ENCODE measurements around the gene PALLD.

Gene PALLD

DNA sequence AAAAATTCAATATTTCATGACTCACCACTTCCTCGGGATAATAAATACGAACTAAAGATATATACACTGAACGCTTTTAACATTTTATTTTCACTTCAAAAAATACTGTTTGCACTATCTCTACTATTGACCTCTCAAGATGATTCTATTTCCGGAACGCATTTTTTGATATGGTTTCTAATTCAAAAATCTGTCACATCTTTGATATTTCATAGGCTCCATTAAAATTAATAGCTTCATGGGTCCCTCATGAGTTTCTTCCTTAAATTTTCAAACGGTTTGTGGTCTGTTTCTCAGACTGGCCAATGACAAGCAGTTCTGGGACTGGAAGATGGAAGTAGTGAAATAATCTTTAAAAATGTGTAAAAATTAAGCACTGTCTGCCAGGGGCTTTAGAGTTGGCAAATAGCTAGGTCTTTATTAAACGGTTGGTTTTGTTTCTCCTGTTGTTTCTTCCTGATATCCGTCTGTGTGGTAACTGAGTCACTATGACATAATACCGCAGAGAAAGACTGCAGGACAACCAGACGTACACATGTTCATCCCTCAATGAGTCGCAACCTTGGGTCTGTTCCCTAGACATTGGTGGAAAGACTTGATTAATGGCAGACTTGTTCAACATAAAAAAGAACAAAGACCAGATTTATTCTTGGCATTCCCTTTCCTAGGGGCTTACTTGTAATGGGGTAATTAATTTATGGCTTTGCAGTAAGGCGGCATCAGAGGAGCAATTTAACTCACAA, 133.8 kb downstream of the PALLD start:
- no peaks in the 10 kb centered on the region for H3F3A ChIP-seq (ENCODE audit: insufficient read depth, low read length)
- H3K79me2 ChIP-seq (ENCODE audit: insufficient read depth, low read length), result no peaks in the 10 kb centered on the region
- H3K9me2 ChIP-seq (ENCODE audit: low read depth, low read length), result no peaks in the 10 kb centered on the region
- no peaks in the 10 kb centered on the region for H3K27me3 ChIP-seq (ENCODE audit: insufficient read depth, low read length)
- H4K20me1 ChIP-seq (ENCODE audit: insufficient read depth, low read length), result no peaks in the 10 kb centered on the region
- H3K9ac ChIP-seq (ENCODE audit: low read length), result no peak overlapping the region
- H3K27ac ChIP-seq (ENCODE audit: low read depth, low read length, poor library complexity, severe bottlenecking), result no peak overlapping the region
- H3K4me2 ChIP-seq (ENCODE audit: low read length), result no peak overlapping the region
- no peaks in the 10 kb centered on the region for H3K9me3 ChIP-seq (ENCODE audit: low read length)
- H3K36me3 ChIP-seq (ENCODE audit: insufficient read depth, low read length), result no peaks in the 10 kb centered on the region
- TF ChIP-seq, protein P1, sequence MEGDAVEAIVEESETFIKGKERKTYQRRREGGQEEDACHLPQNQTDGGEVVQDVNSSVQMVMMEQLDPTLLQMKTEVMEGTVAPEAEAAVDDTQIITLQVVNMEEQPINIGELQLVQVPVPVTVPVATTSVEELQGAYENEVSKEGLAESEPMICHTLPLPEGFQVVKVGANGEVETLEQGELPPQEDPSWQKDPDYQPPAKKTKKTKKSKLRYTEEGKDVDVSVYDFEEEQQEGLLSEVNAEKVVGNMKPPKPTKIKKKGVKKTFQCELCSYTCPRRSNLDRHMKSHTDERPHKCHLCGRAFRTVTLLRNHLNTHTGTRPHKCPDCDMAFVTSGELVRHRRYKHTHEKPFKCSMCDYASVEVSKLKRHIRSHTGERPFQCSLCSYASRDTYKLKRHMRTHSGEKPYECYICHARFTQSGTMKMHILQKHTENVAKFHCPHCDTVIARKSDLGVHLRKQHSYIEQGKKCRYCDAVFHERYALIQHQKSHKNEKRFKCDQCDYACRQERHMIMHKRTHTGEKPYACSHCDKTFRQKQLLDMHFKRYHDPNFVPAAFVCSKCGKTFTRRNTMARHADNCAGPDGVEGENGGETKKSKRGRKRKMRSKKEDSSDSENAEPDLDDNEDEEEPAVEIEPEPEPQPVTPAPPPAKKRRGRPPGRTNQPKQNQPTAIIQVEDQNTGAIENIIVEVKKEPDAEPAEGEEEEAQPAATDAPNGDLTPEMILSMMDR (IDR thresholded peaks at IDR 0.05; ENCODE audit: low read length), result no peak
- TF ChIP-seq EZH2 (IDR thresholded peaks at IDR 0.05; ENCODE audit: borderline replicate concordance, low read length), result no peak
- H3K4me3 ChIP-seq (ENCODE audit: low read depth, low read length, poor library complexity, severe bottlenecking), result no peak overlapping the region
- no peaks in the 10 kb centered on the region for H3K4me1 ChIP-seq (ENCODE audit: insufficient read depth, low read length, severe bottlenecking)
- H2AFZ ChIP-seq (ENCODE audit: low read length), result no peak overlapping the region

DNA sequence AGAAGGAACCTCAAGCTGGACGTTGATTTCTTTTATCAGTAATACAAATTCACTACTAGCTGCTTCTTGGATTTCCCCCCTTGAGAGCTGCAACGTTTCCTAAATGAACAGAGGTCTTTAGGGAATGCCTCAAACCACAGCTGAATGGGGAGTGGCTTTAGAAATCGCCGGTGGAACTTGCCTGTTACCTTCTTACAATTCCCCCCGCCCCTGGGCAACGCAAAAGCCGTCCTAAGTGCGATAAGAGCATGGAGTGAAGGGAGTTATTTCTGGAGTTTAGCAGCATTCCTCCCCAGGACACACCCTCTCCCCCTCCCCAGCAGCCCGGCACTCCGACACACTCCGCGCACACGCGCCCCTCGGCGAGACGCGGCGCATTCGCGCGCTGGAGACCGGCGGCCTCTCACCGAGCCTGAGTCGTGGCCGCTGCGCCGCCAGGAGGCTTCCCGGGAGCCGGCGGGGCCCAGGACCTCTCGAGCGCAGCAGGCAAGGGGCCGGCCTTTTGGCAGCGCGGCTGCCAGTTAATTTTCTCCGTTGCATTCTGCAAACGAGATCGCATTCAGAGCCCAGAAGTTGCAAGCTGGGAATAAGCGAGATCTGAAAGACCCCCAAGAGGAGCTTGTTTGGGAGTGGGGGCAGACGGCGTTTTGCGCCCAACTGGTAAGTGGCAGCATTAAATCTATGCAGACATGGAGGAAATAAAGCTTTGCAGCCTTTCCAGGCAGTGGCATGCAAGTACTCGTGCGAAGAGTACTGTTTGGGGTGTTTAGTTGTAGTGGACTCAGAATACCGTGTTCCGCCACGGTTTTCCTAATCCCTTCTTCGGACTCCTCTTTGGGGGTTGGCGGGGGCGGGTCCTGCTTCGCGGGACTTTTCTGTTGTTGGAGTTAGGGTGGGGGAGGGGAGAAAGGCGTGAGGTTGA, 134.7 kb downstream of the PALLD start:
- Histone ChIP-seq H3F3A (ENCODE audit: insufficient read depth, low read length) (no peaks in the 10 kb centered on the region), H2AFZ (ENCODE audit: low read length) (no peak overlapping the region), H3K4me2 (ENCODE audit: low read length) (no peak overlapping the region), H3K27me3 (ENCODE audit: insufficient read depth, low read length) (no peaks in the 10 kb centered on the region), H3K27ac (ENCODE audit: low read depth, low read length, poor library complexity, severe bottlenecking) (no peak overlapping the region), H3K9ac (ENCODE audit: low read length) (no peak overlapping the region), H4K20me1 (ENCODE audit: insufficient read depth, low read length) (no peaks in the 10 kb centered on the region), H3K4me3 (ENCODE audit: low read depth, low read length, poor library complexity, severe bottlenecking) (no peak overlapping the region), H3K79me2 (ENCODE audit: insufficient read depth, low read length) (no peaks in the 10 kb centered on the region), H3K4me1 (ENCODE audit: insufficient read depth, low read length, severe bottlenecking) (no peaks in the 10 kb centered on the region), H3K9me3 (ENCODE audit: low read length) (no peaks in the 10 kb centered on the region), H3K36me3 (ENCODE audit: insufficient read depth, low read length) (no peaks in the 10 kb centered on the region), H3K9me2 (ENCODE audit: low read depth, low read length) (no peaks in the 10 kb centered on the region)
- TF ChIP-seq, protein P1 (IDR thresholded peaks at IDR 0.05; ENCODE audit: low read length), result no peak
- TF ChIP-seq EZH2 (IDR thresholded peaks at IDR 0.05; ENCODE audit: borderline replicate concordance, low read length), result no peak

- Histone ChIP-seq H3K27ac (ENCODE audit: low read depth, low read length, poor library complexity, severe bottlenecking) (no peak overlapping the region), H3K36me3 (ENCODE audit: insufficient read depth, low read length) (no peaks in the 10 kb centered on the region), H4K20me1 (ENCODE audit: insufficient read depth, low read length) (no peaks in the 10 kb centered on the region), H3F3A (ENCODE audit: insufficient read depth, low read length) (no peaks in the 10 kb centered on the region), H3K9me3 (ENCODE audit: low read length) (no peaks in the 10 kb centered on the region), H2AFZ (ENCODE audit: low read length) (no peak overlapping the region), H3K4me3 (ENCODE audit: low read depth, low read length, poor library complexity, severe bottlenecking) (no peak overlapping the region), H3K4me1 (ENCODE audit: insufficient read depth, low read length, severe bottlenecking) (no peaks in the 10 kb centered on the region), H3K9me2 (ENCODE audit: low read depth, low read length) (no peaks in the 10 kb centered on the region), H3K79me2 (ENCODE audit: insufficient read depth, low read length) (no peaks in the 10 kb centered on the region), H3K4me2 (ENCODE audit: low read length) (no peak overlapping the region), H3K27me3 (ENCODE audit: insufficient read depth, low read length) (no peaks in the 10 kb centered on the region), H3K9ac (ENCODE audit: low read length) (no peak overlapping the region)
- TF ChIP-seq, protein P1 (IDR thresholded peaks at IDR 0.05; ENCODE audit: low read length), result no peak
- TF ChIP-seq EZH2 (IDR thresholded peaks at IDR 0.05; ENCODE audit: borderline replicate concordance, low read length), result no peak
Observed at GRCh38 chr4:168632301-168632725, 135.5 kb downstream of the PALLD start.
